K562 (cell line): ENCODE results near the gene CD109. TPM values are rescaled to one million over a fixed set of nuclear protein-coding genes. Genes with fewer than 3 reads are reported as not detected.

Source experiments
- ATAC-seq: fragments of 200-7000 bp; cut with Tn5 transposase; 3 replicates; pipeline ENCODE4 v1.9.1; 2020; ENCODE audit warnings: moderate library complexity
- BruUV-seq: library from RNA; stranded (reverse); fragments of 400-500 nt; replicated peaks from 2 replicates; lab custom pipeline; 2021; lab: Mats Ljungman, UMichigan
- CTCF ChIA-PET: fragments of 300-600 bp; formaldehyde crosslinking; extraction: SDS; loops from one replicate; lab custom pipeline; 2021; ENCODE audit warnings: low intra/inter-chr PET ratio; lab: Yijun Ruan, JAX
- POLR2A ChIA-PET: fragments of 300-600, 350-650 bp; sonication (Branson Sonifier 250); formaldehyde crosslinking; extraction: SDS; loops from one replicate; lab custom pipeline; 2021; ENCODE audit warnings: antibody characterized with exemption, inconsistent platforms; lab: Yijun Ruan, JAX
- DNase-seq, 4 experiments: peaks; one replicate each; pipeline versions ENCODE4 v3.0.0 to v3.0.0-alpha.2; 2011 to 2018; ENCODE audit warnings: low spot score in 3 of 4, mixed read lengths in 3 of 4; ENCODE audit errors: extremely low read depth in 1 of 4
- FAIRE-seq: peaks from 2 replicates; lab custom pipeline; 2011; peaks lifted over from hg19 to GRCh38; lab: Jason Lieb, UNC
- H2AFZ ChIP-seq: 2 replicates; pipeline ENCODE4 v1.6.0; 2011; ENCODE audit warnings: low read depth, low read length, control low read depth, inconsistent platforms
- H3K27ac ChIP-seq: fragments of 200-600 bp; 3 replicates; pipeline ENCODE4 v1.8.0; 2011; ENCODE audit warnings: low read depth, mild to moderate bottlenecking, control low read depth, inconsistent platforms, low read length, moderate library complexity, mixed read lengths; ENCODE audit errors: extremely low read depth
- H3K27me3 ChIP-seq, 2 experiments: fragments of 300-600 bp in 1 of 2; 2 replicates in 1 of 2; 3 replicates in 1 of 2; pipeline versions ENCODE4 v1.6.0 to v1.8.0; 2011; ENCODE audit warnings: inconsistent platforms in 2 of 2, low read length in 2 of 2, mild to moderate bottlenecking in 1 of 2, mixed read lengths in 1 of 2, moderate library complexity in 1 of 2; ENCODE audit not compliant: control insufficient read depth in 2 of 2, insufficient read depth in 2 of 2
- H3K36me3 ChIP-seq: fragments of 300-600 bp; 3 replicates; pipeline ENCODE4 v1.8.0; 2011; ENCODE audit warnings: mild to moderate bottlenecking, low read length, inconsistent platforms; ENCODE audit not compliant: control insufficient read depth, insufficient read depth
- H3K4me1 ChIP-seq, 2 experiments: fragments of 200-600 bp in 1 of 2; replicated peaks in 1 of 2; 2 replicates in 1 of 2; 3 replicates in 1 of 2; pipeline versions ENCODE4 v1.5.1 to v1.8.0; 2011; ENCODE audit warnings: inconsistent platforms in 2 of 2, low read length in 2 of 2, mild to moderate bottlenecking in 1 of 2, mixed read lengths in 1 of 2, moderate library complexity in 1 of 2; ENCODE audit not compliant: control insufficient read depth in 2 of 2, insufficient read depth in 2 of 2
- H3K4me2 ChIP-seq: 2 replicates; pipeline ENCODE4 v1.6.1; 2011; ENCODE audit warnings: low read length, control low read depth, inconsistent platforms, mixed read lengths; ENCODE audit not compliant: insufficient read depth
- H3K4me3 ChIP-seq: fragments of 200-600 bp; sonication (generic), shearing (Covaris generic); 2 replicates; pipeline ENCODE4 v1.5.1; 2016; ENCODE audit warnings: control low read depth, inconsistent platforms
- H3K79me2 ChIP-seq: fragments of 200-600 bp; 3 replicates; pipeline ENCODE4 v1.8.0; 2011; ENCODE audit warnings: low read length, inconsistent platforms; ENCODE audit not compliant: control insufficient read depth, insufficient read depth
- H3K9ac ChIP-seq, 2 experiments: 2 replicates each; pipeline versions ENCODE4 v1.6.0 to v1.6.1; 2011; ENCODE audit warnings: low read depth in 2 of 2, low read length in 2 of 2, control low read depth in 1 of 2, inconsistent platforms in 1 of 2, mild to moderate bottlenecking in 1 of 2, mixed read lengths in 1 of 2; ENCODE audit not compliant: insufficient read depth in 1 of 2
- H3K9me1 ChIP-seq: one replicate; pipeline ENCODE4 v1.6.0; 2011; ENCODE audit warnings: inconsistent platforms, mild to moderate bottlenecking, low read length, moderate library complexity; ENCODE audit not compliant: control insufficient read depth, insufficient read depth
- H3K9me3 ChIP-seq: replicated peaks from 2 replicates; pipeline ENCODE4 v1.5.1; 2011; ENCODE audit warnings: low read depth, low read length, inconsistent platforms; ENCODE audit not compliant: control insufficient read depth, insufficient read depth
- H4K20me1 ChIP-seq: replicated peaks from 2 replicates; pipeline ENCODE4 v1.6.1; 2011; ENCODE audit warnings: low read length, inconsistent platforms, mixed read lengths; ENCODE audit not compliant: control insufficient read depth, insufficient read depth
- ARHGAP35 ChIP-seq: fragments of 450-650 bp; IDR thresholded peaks from 2 replicates; pipeline ENCODE4 v1.6.1; 2018; ENCODE audit not compliant: partially characterized antibody
- CCNT2 ChIP-seq: IDR thresholded peaks from 2 replicates; pipeline ENCODE4 v1.6.1; 2011; ENCODE audit warnings: borderline replicate concordance, low read depth, mild to moderate bottlenecking, moderate library complexity, mixed read lengths, low read length; ENCODE audit not compliant: insufficient read length; ENCODE audit errors: extremely low read depth
- FOSL1 ChIP-seq: fragments of 200-800 bp; sonication (Bioruptor generic); conservative IDR thresholded peaks from 2 replicates; pipeline ENCODE4 v1.6.1; 2016; ENCODE audit warnings: missing genetic modification characterization, missing compliant biosample characterization
- RCOR1 ChIP-seq, 2 experiments: IDR thresholded peaks; 2 replicates each; pipeline ENCODE4 v1.6.1; 2012; ENCODE audit warnings: low read depth in 2 of 2, low read length in 2 of 2, borderline replicate concordance in 1 of 2, improper control_type of control experiment in 1 of 2
- ZBTB12 ChIP-seq: fragments of 250-450 bp; sonication (Bioruptor Pico); IDR thresholded peaks from 2 replicates; pipeline ENCODE4 v1.4.0; 2020
- in situ Hi-C: fragments of 300-500 bp; cut with MboI; formaldehyde crosslinking; loops from 4 replicates; pipeline ENCODE4 v1.15.0; 2018; ENCODE audit warnings: inconsistent platforms, mixed read lengths
- intact Hi-C: fragments of 100-400 bp; cut with micrococcal nuclease; formaldehyde crosslinking; loops from 2 replicates; pipeline ENCODE4 v1.14.2; 2022
- polyA plus RNA-seq, 8 experiments: library from polyadenylated mRNA; depleted of rRNA in 4 of 8; stranded (reverse) in 5 of 8; unstranded in 3 of 8; fragments of >200 nt; fragmentation: Nextera tagmentation in 2 of 8; fragmentation: Illumina TruSeq in 1 of 8; extraction: Ambion mirVana in 2 of 8; extraction: Trizol in 1 of 8; gene quantifications; 2 replicates each; pipeline versions ENCODE4 v1.2.1 to v1.2.3, GENCODE V29; 2011 to 2014; ENCODE audit warnings: inconsistent platforms in 1 of 8, missing spikeins in 1 of 8
- total RNA-seq, 7 experiments: library from RNA; depleted of rRNA in 6 of 7; stranded (reverse); fragments of >200 nt in 6 of 7; fragmentation: Illumina TruSeq in 2 of 7; extraction: Trizol in 2 of 7; gene quantifications; 2 replicates each; pipeline versions ENCODE4 v1.2.1 to v1.2.3, GENCODE V29; 2011 to 2021; ENCODE audit warnings: low replicate concordance in 1 of 7

The CD109 gene
- total and polyA plus RNA-seq, 9 of the 15 experiments (the other 6 are each of a cell fraction or from before 2014, with no cell fraction given): under 0.01 to 0.22 (median 0.11) TPM

- Histone ChIP-seq H2AFZ (no peak overlapping the region), H4K20me1 (no peaks in the 10 kb centered on the region), H3K9me1 (no peaks in the 10 kb centered on the region), H3K4me3 (no peak overlapping the region)
- in situ Hi-C loops: no loop called here
- no peak for TF ChIP-seq RCOR1 (IDR thresholded peaks at IDR 0.05; ENCODE audit: borderline replicate concordance in 1 of 2, low read depth in 2 of 2, low read length in 2 of 2)
- TF ChIP-seq CCNT2: no peak
- TF ChIP-seq ZBTB12 (CRISPR knock-in tag): no peak
- no peak for TF ChIP-seq FOSL1 (tag)
- no peak for TF ChIP-seq ARHGAP35
- TF ChIP-seq, all 486 proteins: peak for 0
- ChIA-PET CTCF (no interaction called here), POLR2A (interaction anchor here (2.0 kb wide), 1 partner anchor 131 kb away, joined by 6 read pairs; no protein-coding TSS in a partner anchor)
- Histone ChIP-seq H3K79me2 (peaks cover 3% of the 10 kb centered on the region; the same call in 1 of the 3 replicates), H3K4me2 (no peak overlapping the region), H3K27me3 (no peaks in the 10 kb centered on the region), H3K4me1 (peaks cover 0 to 2% of the 10 kb centered on the region in 2 experiments; a peak in 1 of 5 replicates), H3K27ac (no peak overlapping the region), H3K9me3 (no peaks in the 10 kb centered on the region), H3K36me3 (no peaks in the 10 kb centered on the region), H3K9ac (no peak overlapping the region)
- DNase-seq: no peak
- FAIRE-seq: no peak
- intact Hi-C loops: no loop called here
- BruUV-seq: no TSS peak
- no peak for ATAC-seq
Observed at GRCh38 chr6:73648166-73648565, 47.8 kb upstream of the CD109 start.
